Femur (tissue), 1 donor: ENCODE measurements around the gene CACNA1C.
"Not testable (repeated sequence)": the region's sequence is repeated elsewhere in the genome, so short reads cannot be mapped to it uniquely, and the experiment has no call there.

Experiments
- DNase-seq: peaks from one replicate; pipeline ENCODE4 v3.0.0-alpha.2; 2017

The CACNA1C gene

GRCh38 chr12:2113119-2113912, 60.5 kb downstream of the CACNA1C start:
- DNase-seq = no peak

GRCh38 chr12:2114071-2114470, 61.3 kb downstream of the CACNA1C start:
- DNase-seq = no peak

- no peak for DNase-seq
Measured at GRCh38 chr12:2115101-2115845, 62.5 kb downstream of the CACNA1C start.

GRCh38 chr12:2117541-2117940, 64.8 kb downstream of the CACNA1C start:
- no peak for DNase-seq

- DNase-seq = no peak
Measured at GRCh38 chr12:2118061-2118460, 65.3 kb downstream of the CACNA1C start.

- no peak for DNase-seq
Measured at GRCh38 chr12:2118481-2119255, 65.9 kb downstream of the CACNA1C start.

- DNase-seq = no peak
Measured at GRCh38 chr12:2119266-2119665, 66.5 kb downstream of the CACNA1C start.

GRCh38 chr12:2120982-2121758, 68.4 kb downstream of the CACNA1C start:
- DNase-seq = no peak

- DNase-seq = no peak
Measured at GRCh38 chr12:2124466-2125023, 71.8 kb downstream of the CACNA1C start.

- DNase-seq = no peak
Measured at GRCh38 chr12:2125651-2126522, 73.1 kb downstream of the CACNA1C start.

- DNase-seq = no peak
Measured at GRCh38 chr12:2126676-2127406, 74.1 kb downstream of the CACNA1C start.

- no peak for DNase-seq
Measured at GRCh38 chr12:2129076-2129475, 76.3 kb downstream of the CACNA1C start.

GRCh38 chr12:2135661-2136418, 83.1 kb downstream of the CACNA1C start:
- not testable (repeated sequence) for DNase-seq

GRCh38 chr12:2136901-2137300, 84.1 kb downstream of the CACNA1C start:
- DNase-seq = no peak

- no peak for DNase-seq
Measured at GRCh38 chr12:2137711-2138110, 84.9 kb downstream of the CACNA1C start.

GRCh38 chr12:2138294-2138693, 85.5 kb downstream of the CACNA1C start:
- no peak for DNase-seq

- DNase-seq = no peak
Measured at GRCh38 chr12:2138871-2139308, 86.1 kb downstream of the CACNA1C start.

- DNase-seq = no peak
Measured at GRCh38 chr12:2139651-2140050, 86.9 kb downstream of the CACNA1C start.

- DNase-seq = no peak
Measured at GRCh38 chr12:2140858-2141519, 88.2 kb downstream of the CACNA1C start.
